HG03354 (cell line): ENCODE measurements around the gene HRH4.

Source experiments
- ATAC-seq: cut with Tn5 transposase; IDR thresholded peaks from one replicate; pipeline ENCODE4 v1.9.1; 2021; ENCODE audit warnings: mild to moderate bottlenecking; ENCODE audit not compliant: unreplicated experiment, poor library complexity, severe bottlenecking

Gene HRH4, protein sequence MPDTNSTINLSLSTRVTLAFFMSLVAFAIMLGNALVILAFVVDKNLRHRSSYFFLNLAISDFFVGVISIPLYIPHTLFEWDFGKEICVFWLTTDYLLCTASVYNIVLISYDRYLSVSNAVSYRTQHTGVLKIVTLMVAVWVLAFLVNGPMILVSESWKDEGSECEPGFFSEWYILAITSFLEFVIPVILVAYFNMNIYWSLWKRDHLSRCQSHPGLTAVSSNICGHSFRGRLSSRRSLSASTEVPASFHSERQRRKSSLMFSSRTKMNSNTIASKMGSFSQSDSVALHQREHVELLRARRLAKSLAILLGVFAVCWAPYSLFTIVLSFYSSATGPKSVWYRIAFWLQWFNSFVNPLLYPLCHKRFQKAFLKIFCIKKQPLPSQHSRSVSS

GRCh38 chr18:24460388-24460787 is at the start of gene HRH4:
TSS of gene HRH4 (plus strand) at chr18:24460637. CDS start at chr18:24460729, 92 bp downstream.
- ATAC-seq: no peak

DNA sequence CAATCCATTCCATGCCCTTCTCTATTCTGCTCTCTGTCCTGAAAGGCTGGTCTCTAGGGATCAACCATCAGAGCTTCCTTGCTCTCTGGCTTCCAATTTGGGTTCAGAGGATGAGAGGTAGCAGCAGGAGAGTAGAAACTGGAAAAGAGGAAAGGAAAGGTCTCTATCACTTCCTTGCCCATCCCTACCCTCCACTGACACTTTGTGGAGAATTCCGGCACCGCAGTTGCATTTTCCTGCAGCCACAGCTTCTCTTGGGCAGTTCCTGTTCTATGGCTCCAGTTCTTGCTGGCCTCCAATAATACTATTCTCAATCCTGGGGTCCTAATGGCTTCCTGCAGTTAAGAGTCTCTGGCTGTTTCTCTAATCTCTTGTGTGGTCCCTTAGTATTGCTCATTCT is 47.3 kb upstream of the HRH4 start:
- ATAC-seq: no peak

DNA sequence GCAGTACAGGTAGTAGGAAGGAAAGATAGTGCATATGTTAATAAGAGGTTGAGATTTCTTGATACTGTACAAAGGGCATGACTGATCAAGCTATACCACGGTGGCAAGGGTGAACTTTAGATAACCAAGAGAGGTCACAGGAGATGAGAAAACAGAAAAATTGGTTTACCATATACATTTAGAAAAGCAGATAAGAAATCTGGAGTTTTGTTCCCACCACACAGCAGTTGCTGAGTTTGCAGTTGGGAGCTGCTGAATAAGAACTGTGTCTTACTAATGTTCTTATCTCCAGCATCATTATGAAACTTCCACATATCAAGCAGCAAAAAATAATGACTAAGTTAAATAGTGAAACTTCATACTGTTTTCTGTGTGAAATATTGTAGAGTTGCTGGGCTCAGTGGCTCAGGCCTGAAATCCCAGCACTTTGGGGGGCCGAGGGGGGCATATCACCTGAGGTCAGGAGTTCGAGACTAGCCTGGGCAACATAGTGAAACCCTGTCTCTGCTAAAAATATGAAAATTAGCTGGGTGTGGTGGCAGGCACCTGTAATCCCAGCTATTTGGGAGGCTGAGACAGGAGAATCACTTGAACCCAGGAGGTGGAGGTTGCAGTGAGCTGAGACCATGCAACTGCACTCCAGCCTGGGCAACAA is 46.0 kb upstream of the HRH4 start:
- no peak for ATAC-seq

DNA sequence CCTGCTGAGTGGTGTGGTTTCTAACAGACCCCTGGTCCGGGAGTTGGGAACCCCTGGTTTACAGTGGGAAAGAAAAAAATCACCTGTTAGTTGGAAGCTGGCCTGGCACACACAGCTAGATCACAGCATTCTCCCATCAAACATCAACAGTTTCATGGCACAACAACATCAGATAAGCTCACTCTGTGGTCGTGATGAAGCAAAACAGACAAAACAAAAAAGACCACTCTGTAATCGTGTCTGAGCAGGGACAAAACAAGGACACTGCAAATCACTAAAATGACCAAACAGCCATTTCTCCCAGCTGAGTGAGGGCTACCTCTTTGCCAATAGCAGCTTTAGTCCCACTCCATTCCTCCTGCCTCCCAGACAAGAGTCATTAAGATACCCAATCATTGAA is 43.0 kb upstream of the HRH4 start:
- ATAC-seq: no peak

GRCh38 chr18:24420551-24420950 is 39.9 kb upstream of the HRH4 start:
- no peak for ATAC-seq

- ATAC-seq: no peak
Measured at GRCh38 chr18:24421831-24422230, 38.6 kb upstream of the HRH4 start.

- ATAC-seq: no peak
Measured at GRCh38 chr18:24426073-24426397, 34.4 kb upstream of the HRH4 start.

- ATAC-seq: peak; percentile 91
Measured at GRCh38 chr18:24426398-24427294, 33.8 kb upstream of the HRH4 start, which contains the start of gene IMPACT. TSS of gene IMPACT (plus strand) at chr18:24426670. CDS start at chr18:24426757, 87 bp downstream.

GRCh38 chr18:24427484-24427883 is 33.0 kb upstream of the HRH4 start:
- ATAC-seq: no peak

DNA sequence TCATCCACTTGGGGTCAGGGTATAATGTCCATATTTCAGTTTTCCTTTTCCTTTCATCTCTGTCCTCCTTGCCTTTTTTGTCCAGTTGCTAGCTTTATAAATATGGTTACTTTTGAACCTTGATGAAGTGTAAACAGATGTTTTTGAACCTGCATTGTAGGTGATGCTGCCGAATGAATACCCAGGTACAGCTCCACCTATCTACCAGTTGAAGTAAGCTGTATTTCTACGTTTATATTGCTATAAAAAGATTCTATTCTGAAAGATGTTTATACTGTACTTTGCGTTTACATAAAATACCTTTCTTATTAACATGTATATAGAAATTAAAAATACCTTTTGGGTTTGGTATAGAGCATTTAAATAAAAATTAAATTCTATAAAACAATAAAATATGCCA is 31.7 kb upstream of the HRH4 start:
- ATAC-seq: no peak

- ATAC-seq: no peak
Measured at GRCh38 chr18:24429188-24429587, 31.2 kb upstream of the HRH4 start.

GRCh38 chr18:24432618-24433017 is 27.8 kb upstream of the HRH4 start:
- no peak for ATAC-seq

DNA sequence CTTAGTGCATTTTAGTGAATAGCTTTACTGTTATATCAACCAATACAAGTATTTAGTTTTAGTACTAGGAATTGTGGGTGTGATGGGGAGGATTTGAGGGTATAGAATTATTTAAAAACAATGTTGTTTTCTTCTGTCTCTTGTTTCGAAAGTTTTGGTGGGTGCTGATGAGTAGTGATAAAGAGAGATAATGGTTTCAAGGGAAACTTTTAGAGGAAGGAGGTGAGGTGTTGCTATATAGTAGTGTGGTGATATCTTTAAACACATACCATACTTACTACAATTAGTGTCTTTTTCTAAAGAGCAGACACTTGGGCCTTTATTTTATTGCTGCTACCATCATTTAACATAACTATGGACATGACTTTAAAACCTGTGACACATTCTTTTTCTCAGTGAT is 23.5 kb upstream of the HRH4 start:
- no peak for ATAC-seq

DNA sequence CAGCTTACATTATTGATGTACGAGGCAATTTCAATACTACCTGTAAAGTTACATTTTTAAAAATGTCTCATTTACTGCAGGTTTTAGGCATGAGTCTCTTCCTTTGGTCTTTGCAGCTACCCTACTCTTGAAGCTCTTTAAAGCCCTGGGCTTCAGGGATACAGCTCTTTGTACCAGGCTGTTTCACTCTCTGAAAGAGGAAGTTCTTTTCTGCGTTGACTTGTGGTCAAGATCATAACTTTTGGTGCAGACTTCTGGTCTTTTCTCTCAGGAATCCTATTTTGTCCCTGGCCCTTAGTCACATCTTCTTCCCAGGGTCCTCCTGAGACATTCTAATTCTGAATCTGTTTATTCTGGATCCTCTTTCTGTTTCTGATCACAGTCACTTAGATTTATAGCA is 16.6 kb upstream of the HRH4 start:
- ATAC-seq: peak; percentile 87

- peak; percentile 71 for ATAC-seq
Measured at GRCh38 chr18:24446453-24446852, 14.0 kb upstream of the HRH4 start.

DNA sequence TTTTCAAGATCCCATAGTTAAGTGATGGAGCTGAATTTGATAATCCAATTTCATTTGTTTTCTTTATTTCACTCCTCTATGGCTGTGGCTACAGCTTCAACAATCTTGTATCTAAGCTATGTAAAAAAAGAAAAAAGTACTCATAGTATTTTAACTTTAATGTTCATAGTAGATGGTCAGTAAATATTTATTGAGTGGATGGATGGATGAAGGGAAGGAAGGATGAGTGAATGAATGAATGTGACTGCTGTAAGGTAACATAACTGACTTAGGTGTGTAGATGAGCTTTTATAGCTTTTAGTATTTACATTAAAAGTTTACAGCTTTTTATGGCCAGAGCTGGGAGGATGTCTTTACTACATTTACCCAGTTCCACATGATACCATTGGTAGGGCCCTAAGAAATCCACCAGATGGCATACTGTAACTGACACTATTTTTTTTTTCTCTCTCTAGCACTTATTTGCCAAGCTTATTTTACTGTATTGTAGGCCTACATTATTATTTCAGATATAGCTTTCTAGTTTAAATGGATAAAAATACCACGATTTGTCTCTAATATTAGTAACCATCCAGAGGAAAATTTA is 13.4 kb upstream of the HRH4 start:
- no peak for ATAC-seq

GRCh38 chr18:24447961-24448360 is 12.5 kb upstream of the HRH4 start:
- ATAC-seq: no peak

GRCh38 chr18:24456549-24456948 is 3.9 kb upstream of the HRH4 start:
- peak; percentile 90 for ATAC-seq

- no peak for ATAC-seq
Measured at GRCh38 chr18:24459772-24460171, 665 bp upstream of the HRH4 start.

- ATAC-seq: no peak
Measured at GRCh38 chr18:24461996-24462395, 1.6 kb downstream of the HRH4 start.
